22Rv1 (cell line): ENCODE results near the gene GLT8D2.

Experiments used
- H3K27ac ChIP-seq: fragments of 450-650 bp; 2 replicates; pipeline ENCODE4 v1.5.1; 2017
- CTCF ChIP-seq: fragments of 450-650 bp; IDR thresholded peaks from 2 replicates; pipeline ENCODE4 v1.5.1; 2017; ENCODE audit warnings: mild to moderate bottlenecking
- ZFX ChIP-seq: fragments of 450-650 bp; IDR thresholded peaks from 2 replicates; pipeline ENCODE4 v1.6.1; 2017; ENCODE audit warnings: antibody characterized with exemption, borderline replicate concordance

The GLT8D2 gene

DNA sequence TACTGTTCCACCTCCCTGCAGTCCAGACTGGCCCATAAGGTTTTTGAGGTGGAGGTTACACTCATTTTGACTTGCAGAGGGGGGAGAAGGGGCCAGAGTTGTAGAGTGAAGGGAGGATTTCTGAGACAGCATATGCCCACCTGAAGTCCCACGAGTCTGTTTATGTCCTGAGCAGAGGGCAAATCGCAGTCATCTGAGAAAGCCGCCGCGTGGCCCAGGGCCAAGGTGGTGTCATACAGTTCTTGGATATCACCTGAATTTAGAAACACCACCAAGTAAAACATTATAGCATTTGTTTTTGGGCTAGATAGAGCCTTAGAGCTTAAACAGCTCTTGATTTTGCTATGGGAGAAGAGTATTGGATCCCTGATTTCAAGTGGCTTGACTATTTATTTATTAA, 53.4 kb downstream of the GLT8D2 start:
- H3K27ac ChIP-seq = no peak overlapping the region
- no peak for TF ChIP-seq CTCF
- TF ChIP-seq ZFX = no peak

DNA sequence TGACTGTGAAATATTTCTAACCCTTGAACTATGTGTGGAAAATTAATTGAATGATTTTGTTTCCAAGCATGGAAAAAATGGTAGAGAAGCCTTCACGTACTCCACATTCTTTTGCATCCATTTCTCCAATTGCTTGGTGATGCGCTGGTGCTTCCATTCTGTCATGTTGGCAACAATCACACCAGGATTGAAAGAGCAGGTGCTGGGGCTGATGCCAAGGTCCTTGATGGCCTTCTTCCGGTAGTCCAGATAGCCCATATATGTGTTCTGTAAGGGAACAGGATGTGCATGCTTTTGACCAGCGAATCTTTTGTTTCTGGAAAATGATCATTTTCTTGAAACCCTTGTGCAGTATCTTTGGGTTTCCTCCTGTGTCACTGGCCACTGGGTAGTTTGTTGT, 55.8 kb downstream of the GLT8D2 start:
- no peak for TF ChIP-seq ZFX
- no peak for TF ChIP-seq CTCF
- no peak overlapping the region for H3K27ac ChIP-seq

DNA sequence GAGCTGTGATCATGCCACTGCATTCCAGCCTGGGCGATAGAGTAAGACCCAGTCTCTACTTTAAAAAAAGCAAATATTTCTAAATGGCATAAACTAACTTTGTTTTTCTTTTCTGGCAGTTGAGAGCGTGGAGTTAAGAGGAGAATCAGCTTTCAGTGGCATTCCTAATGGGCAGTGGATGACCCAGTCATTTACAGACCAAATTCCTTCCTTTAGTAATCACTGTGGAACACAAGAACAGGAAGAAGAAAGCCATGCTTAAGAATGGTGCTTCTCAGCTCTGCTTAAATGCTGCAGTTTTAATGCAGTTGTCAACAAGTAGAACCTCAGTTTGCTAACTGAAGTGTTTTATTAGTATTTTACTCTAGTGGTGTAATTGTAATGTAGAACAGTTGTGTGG, 63.2 kb downstream of the GLT8D2 start:
- no peak for TF ChIP-seq ZFX
- TF ChIP-seq CTCF = no peak
- no peak overlapping the region for H3K27ac ChIP-seq

- no peak for TF ChIP-seq ZFX
- no peak for TF ChIP-seq CTCF
- H3K27ac ChIP-seq = no peak overlapping the region
Measured at GRCh38 chr12:103978384-103978982, 71.5 kb downstream of the GLT8D2 start.

DNA sequence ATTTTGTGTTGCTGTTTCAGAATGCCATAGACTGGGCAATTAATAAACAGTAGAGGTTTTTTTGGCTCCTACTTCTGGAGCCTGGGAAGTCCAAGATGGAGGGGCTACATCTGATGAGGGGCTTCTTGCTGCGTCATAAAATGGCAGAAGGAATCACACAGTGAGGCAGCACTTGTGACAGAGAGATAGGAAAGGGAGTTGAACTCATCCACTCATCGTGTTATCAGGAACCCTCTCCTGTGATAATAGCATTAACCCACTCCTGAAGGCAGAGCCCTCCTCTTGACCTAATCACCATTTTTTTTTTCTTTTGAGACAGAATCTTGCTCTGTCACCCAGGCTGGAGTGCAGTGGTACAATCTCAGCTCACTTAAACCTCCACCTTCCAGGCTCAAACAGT, 74.6 kb downstream of the GLT8D2 start:
- no peak for TF ChIP-seq ZFX
- no peak for TF ChIP-seq CTCF
- H3K27ac ChIP-seq = no peak overlapping the region

DNA sequence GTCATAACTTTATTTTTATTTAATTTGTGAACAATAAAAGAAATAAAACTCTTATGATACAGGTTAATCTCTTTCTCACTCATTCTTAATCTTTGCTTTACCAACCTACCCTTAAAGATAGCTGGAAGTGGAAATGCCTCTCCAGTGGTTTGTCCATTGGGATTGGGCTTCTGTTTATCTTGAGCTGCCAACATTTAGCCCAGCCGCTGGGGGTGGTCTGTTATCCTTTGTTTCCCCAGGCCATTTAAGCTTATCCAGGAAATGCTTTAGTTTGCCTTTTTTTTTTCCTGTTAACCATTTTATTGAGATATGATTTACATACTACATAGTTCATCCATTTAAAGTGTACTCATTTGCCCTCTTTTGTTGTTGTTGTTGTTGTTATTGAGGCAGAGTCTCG, 76.1 kb downstream of the GLT8D2 start:
- TF ChIP-seq CTCF (no peak), ZFX (no peak)
- H3K27ac ChIP-seq = no peak overlapping the region

- TF ChIP-seq CTCF (no peak), ZFX (no peak)
- no peak overlapping the region for H3K27ac ChIP-seq
Measured at GRCh38 chr12:103969391-103969790, 80.6 kb downstream of the GLT8D2 start.
